Prostate gland (tissue), 2 donors: Measurements from ENCODE around the gene OMG. TPM values are rescaled to one million over a fixed set of nuclear protein-coding genes. Genes with fewer than 3 reads are reported as not detected.

ENCODE experiments used
- DNase-seq: peaks from one replicate; pipeline ENCODE4 v3.0.0-alpha.2; 2019; ENCODE audit warnings: low spot score
- H3K27ac ChIP-seq, 2 donors: fragments of 200-600 bp; sonication (generic); 2 replicates each; pipeline ENCODE4 v1.5.1; 2017 to 2019
- H3K27me3 ChIP-seq: fragments of 200-600 bp; sonication (generic); replicated peaks from 2 replicates; pipeline ENCODE4 v1.5.1; 2019; ENCODE audit not compliant: insufficient read depth
- H3K36me3 ChIP-seq, 2 donors: fragments of 200-600 bp; sonication (generic); 1 replicate in 1 of 2; 2 replicates in 1 of 2; pipeline versions ENCODE4 v1.5.1 to v1.8.1; 2017 to 2019
- H3K4me1 ChIP-seq: fragments of 200-600 bp; sonication (generic); replicated peaks from 2 replicates; pipeline ENCODE4 v1.5.1; 2019
- H3K4me3 ChIP-seq, 2 donors: fragments of 200-600 bp; sonication (generic); 2 replicates each; pipeline ENCODE4 v1.5.1; 2017 to 2019
- H3K9me3 ChIP-seq: fragments of 200-600 bp; sonication (generic); 2 replicates; pipeline ENCODE4 v1.5.1; 2017
- POLR2A ChIP-seq: fragments of 450-650 bp; IDR thresholded peaks from one replicate; pipeline ENCODE4 v1.6.1; 2016; ENCODE audit warnings: antibody characterized with exemption, mild to moderate bottlenecking
- POLR2AphosphoS5 ChIP-seq: sonication (generic); formaldehyde crosslinking; IDR thresholded peaks from one replicate; pipeline ENCODE4 v1.6.1; 2017; ENCODE audit warnings: antibody characterized with exemption
- WGBS: methylation state at CpG from one replicate; pipeline ENCODE4 v1.1.5; 2018; 5-methylcytosine and 5-hydroxymethylcytosine counted together
- intact Hi-C: fragments of 100-400 bp; cut with DNase I; formaldehyde crosslinking; loops from one replicate; pipeline ENCODE4 v1.14.2; 2022
- total RNA-seq, 2 donors: library from RNA; depleted of rRNA; stranded (reverse); fragments of >200 nt; gene quantifications; one replicate each; pipeline ENCODE4 v1.1.0, GENCODE V29; 2016
- TF ChIP-seq, protein P1 (sequence below), 4 experiments: fragments of 200-600 bp in 2 of 4; fragments of 450-650 bp in 2 of 4; sonication (generic) in 2 of 4; IDR thresholded peaks; 1 replicate in 3 of 4; 2 replicates in 1 of 4; pipeline ENCODE4 v1.5.1; 2016 to 2019; ENCODE audit warnings: antibody characterized with exemption in 4 of 4, mild to moderate bottlenecking in 2 of 4, moderate library complexity in 2 of 4

Gene OMG
- total RNA-seq, 2 donors from 2014 or later = not detected

GRCh38 chr17:31309556-31309955 is 12.5 kb upstream of the OMG start:
- no peaks in the 10 kb centered on the region for H3K36me3 ChIP-seq
- DNase-seq = no peak
- H3K4me1 ChIP-seq = no peaks in the 10 kb centered on the region
- TF ChIP-seq POLR2AphosphoS5 = no peak
- TF ChIP-seq POLR2A = no peak
- TF ChIP-seq, protein P1, sequence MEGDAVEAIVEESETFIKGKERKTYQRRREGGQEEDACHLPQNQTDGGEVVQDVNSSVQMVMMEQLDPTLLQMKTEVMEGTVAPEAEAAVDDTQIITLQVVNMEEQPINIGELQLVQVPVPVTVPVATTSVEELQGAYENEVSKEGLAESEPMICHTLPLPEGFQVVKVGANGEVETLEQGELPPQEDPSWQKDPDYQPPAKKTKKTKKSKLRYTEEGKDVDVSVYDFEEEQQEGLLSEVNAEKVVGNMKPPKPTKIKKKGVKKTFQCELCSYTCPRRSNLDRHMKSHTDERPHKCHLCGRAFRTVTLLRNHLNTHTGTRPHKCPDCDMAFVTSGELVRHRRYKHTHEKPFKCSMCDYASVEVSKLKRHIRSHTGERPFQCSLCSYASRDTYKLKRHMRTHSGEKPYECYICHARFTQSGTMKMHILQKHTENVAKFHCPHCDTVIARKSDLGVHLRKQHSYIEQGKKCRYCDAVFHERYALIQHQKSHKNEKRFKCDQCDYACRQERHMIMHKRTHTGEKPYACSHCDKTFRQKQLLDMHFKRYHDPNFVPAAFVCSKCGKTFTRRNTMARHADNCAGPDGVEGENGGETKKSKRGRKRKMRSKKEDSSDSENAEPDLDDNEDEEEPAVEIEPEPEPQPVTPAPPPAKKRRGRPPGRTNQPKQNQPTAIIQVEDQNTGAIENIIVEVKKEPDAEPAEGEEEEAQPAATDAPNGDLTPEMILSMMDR (IDR thresholded peaks at IDR 0.05) = no peak
- 89% methylated on average over 2 of the region's 2 CpGs for WGBS
- H3K4me3 ChIP-seq = no peak overlapping the region
- intact Hi-C loops = no loop called here
- H3K27me3 ChIP-seq = no peaks in the 10 kb centered on the region
- no peaks in the 10 kb centered on the region for H3K9me3 ChIP-seq
- H3K27ac ChIP-seq = no peak overlapping the region

DNA sequence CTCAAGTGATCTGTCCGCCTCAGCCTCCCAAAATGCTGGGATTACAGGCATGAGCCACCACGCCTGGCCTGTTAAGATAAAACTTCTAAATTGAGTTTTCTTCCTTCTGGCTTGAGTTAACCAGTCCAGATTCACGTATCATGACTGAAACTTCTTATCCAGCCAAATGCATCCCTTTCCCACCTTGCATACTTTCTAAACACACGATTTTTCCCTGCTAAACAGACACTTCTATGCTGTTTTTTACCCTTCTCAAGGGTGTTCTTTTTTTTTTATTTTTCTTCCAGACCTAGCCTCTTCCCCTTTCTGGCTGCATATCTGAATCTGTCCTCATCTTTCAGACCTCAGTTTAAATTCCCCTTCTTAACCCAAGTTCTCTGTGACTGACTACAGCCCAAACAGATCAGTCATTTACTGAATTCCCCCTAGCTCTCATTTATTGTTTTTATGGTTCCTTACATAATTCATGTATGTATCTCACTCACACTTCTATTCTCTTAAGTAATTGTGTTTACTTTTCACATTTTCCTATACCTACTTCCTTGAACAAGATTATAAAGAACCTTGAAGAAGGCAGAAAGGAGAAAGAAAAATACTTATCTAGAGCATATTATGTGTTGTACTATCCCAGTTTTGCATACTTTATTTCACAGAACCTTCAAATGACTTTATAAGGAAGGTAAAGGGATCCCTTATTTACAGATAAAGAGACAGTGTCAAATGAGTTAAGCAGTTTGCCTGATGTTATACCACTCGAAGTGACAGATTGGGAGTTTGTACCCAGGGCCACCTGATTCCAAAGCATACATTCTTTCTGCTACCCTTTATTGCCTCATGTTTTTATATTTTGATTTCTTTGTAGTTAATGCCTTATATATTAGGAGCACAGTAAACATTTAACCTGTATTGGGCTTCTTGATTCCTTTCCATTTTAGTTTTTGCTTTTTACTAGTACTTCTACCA is 11.6 kb upstream of the OMG start:
- Histone ChIP-seq H3K27ac (no peak overlapping the region), H3K9me3 (no peaks in the 10 kb centered on the region), H3K27me3 (no peaks in the 10 kb centered on the region), H3K4me3 (no peak overlapping the region), H3K36me3 (no peaks in the 10 kb centered on the region), H3K4me1 (no peaks in the 10 kb centered on the region)
- TF ChIP-seq POLR2A (no peak), POLR2AphosphoS5 (no peak)
- TF ChIP-seq, protein P1 (IDR thresholded peaks at IDR 0.05) = no peak
- DNase-seq = no peak
- intact Hi-C loops = no loop called here
- 76% methylated on average over 5 of the region's 5 CpGs for WGBS

- Histone ChIP-seq H3K4me1 (no peaks in the 10 kb centered on the region), H3K4me3 (no peak overlapping the region), H3K9me3 (no peaks in the 10 kb centered on the region), H3K36me3 (no peaks in the 10 kb centered on the region), H3K27me3 (no peaks in the 10 kb centered on the region), H3K27ac (no peak overlapping the region)
- 90% methylated on average over 1 of the region's 1 CpG for WGBS
- intact Hi-C loops = no loop called here
- no peak for DNase-seq
- no peak for TF ChIP-seq POLR2AphosphoS5
These were observed 10.6 kb upstream of the OMG start for GRCh38 chr17:31307640-31308039.

- Histone ChIP-seq H3K4me1 (no peaks in the 10 kb centered on the region), H3K27me3 (no peaks in the 10 kb centered on the region), H3K36me3 (no peaks in the 10 kb centered on the region), H3K4me3 (no peak overlapping the region), H3K27ac (no peak overlapping the region), H3K9me3 (no peaks in the 10 kb centered on the region)
- intact Hi-C loops = no loop called here
- no peak for DNase-seq
- no peak for TF ChIP-seq POLR2AphosphoS5
- TF ChIP-seq, protein P1 (IDR thresholded peaks at IDR 0.05) = no peak
- TF ChIP-seq POLR2A = no peak
These were observed 2.6 kb upstream of the OMG start for GRCh38 chr17:31299624-31300023.

DNA sequence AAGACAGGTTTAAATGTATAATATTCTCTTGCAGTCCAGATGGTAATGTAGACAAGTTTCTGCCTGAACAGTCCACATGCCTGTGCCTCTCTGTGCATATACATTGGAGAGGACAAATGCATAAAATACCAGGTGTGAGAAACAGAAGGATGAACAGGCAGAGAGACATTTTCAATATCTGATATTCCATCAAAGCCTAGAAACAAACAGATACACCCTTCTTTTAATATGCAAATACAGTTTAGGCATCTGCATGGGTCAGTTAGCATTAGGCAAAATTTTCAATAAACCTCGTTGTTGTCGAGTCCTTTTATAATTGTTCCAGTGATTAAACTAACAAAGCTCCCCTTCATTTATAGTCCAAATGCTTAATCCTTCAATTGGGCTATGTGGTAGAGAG is 897 bp downstream of the OMG start:
- Histone ChIP-seq H3K4me1 (no peaks in the 10 kb centered on the region), H3K9me3 (no peaks in the 10 kb centered on the region), H3K27me3 (no peaks in the 10 kb centered on the region), H3K36me3 (no peaks in the 10 kb centered on the region), H3K27ac (no peak overlapping the region), H3K4me3 (no peak overlapping the region)
- WGBS = 66% methylated on average over 2 of the region's 2 CpGs
- DNase-seq = no peak
- TF ChIP-seq, protein P1 (IDR thresholded peaks at IDR 0.05) = no peak
- TF ChIP-seq POLR2A (no peak), POLR2AphosphoS5 (no peak)
- intact Hi-C loops = no loop called here
